ENCODE results near the gene FBXL2.

The FBXL2 gene

GRCh38 chr3:33430571-33430970 lies 153.3 kb downstream of the FBXL2 start:
- no peak for DNase-seq

- no peak for DNase-seq
These were observed 156.6 kb downstream of the FBXL2 start for GRCh38 chr3:33433843-33434242.

Measured in NCI-H2107 (cell line).